ENCODE data around the gene CA10.

GRCh38 chr17:51911237-51911636, 247.3 kb downstream of the CA10 start:
- no peak for TF ChIP-seq CTCF (conservative IDR thresholded peaks at IDR 0.05; ENCODE audit: low read depth, low read length)
- no peak for TF ChIP-seq MXI1 (IDR thresholded peaks at IDR 0.05; ENCODE audit: borderline replicate concordance, low read depth, low read length)
